ENCODE results near the gene TEX47.

TEX47 gene

DNA sequence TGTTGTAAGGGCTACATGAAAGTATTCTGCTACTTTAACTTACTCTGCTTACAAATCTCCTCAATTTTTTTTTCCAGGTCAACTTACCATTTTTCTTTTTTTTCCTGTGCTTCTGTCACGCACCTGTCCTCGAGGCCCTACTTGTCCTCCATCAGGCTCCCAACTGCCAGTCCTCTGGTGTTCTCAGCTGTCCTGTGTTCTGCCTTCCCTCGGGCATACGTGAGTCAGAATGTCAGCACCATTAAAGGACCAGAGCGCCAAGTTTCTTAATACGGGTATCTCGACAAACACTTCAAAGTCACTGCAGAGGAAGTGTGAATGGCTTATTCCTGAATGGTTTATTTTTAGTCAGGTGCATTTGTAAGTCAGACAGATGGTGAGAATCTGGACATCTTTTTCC lies at the start of gene TEX47:
TSS of gene TEX47 (minus strand) at position 185 of the 400 bp plus-strand sequence. CDS start 795 bp downstream, outside the sequence.
- no peak for DNase-seq

DNA sequence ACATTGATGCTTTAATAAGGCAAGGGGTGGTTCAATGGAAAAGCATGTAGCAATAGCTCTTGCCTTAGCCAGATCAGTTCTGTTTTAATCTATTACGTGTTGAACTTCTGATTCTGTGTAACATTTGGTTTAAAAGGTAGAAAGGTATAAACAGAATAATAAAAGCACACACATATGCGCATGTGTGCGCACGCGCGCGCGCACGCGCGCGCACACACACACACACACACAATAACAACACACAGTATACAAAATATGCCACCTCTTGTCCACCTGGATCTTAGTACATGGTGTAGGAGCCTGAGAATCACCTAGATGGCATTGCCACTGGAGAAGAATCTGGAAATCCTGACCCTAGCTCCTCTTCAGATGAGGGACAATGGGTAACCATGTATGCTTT lies 49.6 kb upstream of the TEX47 start:
- no peak for DNase-seq

DNA sequence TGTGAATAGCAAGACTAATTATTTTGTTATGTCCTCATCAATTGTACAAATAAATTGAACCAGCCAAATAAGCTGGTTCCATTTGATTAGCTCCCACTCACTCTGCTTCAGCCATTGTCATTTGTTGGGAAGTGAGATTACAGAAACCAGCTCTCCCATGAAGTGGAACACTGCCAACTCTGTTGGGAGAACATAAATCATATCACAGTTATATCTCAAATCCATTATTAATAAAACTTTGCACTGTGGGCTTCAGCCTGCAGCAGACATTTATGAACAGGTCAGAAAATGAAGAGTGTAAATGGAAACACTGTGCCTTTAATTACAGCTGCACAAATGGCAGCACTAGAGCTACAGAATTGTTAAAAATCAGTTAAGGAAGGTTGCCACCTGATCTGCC lies 46.7 kb upstream of the TEX47 start:
- DNase-seq, result no peak

DNA sequence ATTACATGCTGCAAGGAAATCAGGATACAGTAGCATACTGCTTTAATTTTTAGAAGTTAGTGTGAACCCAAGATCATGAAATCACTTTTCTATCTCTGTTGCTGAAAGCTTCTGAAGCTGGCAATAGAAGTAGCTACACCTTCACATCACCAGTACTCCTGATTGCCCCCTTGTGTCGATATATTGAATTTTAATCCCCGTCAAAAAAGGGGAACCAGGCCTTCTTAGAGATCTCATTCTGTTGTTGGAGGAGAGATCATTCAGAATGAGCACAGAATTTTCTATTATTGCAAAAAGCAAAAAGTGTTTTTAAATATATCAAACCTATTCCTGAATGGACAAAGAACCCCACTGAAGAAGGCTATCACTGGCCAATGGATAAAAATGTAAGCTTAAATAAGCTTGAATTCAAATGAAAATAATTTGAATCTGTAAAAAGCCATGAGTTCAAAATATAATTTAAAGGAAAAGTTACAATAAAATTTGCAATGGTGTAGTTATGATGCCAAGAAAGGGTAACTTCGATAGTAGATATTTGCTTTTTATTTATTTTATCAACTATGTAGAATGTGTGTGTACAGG lies 39.7 kb upstream of the TEX47 start:
- peak; percentile 7 for DNase-seq

DNA sequence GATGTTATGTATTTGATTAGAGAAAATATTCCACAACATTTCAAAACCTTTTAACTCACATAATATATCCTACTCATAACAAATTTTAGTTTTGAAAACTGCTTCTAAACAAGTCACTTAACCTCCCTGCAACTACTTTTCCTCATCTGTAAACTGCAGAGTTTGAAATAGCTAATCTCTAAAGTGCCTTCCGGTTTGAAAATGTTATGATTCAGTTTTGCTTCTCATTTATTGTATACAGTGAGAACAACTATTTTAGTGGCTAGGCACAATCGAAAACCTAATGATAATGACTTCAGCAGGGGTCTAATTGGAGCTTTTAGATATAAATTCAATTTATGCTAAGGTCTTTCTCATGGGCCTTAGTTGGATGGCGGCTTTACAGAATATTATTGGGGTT lies 30.7 kb upstream of the TEX47 start:
- DNase-seq, result no peak

DNA sequence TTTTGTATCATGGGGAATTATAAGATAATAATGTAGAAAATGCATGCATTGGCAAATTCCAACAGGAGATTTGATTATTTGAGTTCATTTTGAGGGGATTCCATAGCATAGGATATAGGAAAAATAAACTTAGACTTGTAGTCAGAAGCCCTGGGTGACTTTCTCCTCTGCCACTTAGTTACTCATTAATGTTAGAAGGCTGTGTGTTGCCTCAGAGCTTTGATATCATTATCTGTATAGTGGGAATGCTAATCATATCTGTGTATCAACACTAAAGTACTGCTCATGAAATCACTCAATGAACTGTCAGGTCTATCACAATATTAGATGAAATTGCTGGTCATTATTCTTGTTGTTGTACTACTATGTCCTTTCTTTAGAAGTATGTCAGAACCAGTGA lies 23.0 kb upstream of the TEX47 start:
- no peak for DNase-seq

DNA sequence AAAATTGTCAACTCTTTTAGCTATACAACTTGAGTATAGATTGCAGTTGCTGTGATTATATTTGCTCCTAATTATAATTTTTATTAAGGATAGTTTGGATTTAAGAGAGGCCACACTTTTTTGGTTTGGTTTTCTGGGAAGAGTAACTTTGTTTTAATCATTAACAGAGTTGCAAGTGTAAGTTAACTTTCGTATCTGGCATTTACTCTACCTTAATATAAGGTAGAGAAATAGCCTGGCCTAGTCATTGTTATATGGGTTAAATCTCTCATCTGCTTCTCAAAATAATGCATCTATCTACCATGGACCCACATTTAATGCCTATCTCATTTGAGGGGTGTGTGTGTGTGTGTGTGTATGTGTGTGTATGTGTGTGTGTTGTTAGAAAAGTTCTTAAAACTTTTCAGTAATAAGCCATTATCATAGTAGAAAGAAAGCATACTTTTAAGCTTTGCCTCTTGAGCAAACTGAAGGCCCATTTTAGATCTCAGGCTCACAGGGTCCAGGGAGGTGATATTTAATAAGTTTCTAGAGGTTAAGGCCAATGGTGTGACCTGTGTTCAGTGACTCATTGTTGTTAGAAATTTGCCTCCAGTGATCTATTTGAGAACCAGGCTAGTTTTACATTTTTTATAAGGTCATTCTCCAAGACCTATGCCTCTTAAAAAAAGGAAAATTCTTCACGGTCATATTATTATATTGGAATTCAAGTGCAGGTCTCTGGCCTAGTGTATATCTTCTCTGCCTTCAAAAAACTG lies 10.9 kb upstream of the TEX47 start:
- no peak for DNase-seq

DNA sequence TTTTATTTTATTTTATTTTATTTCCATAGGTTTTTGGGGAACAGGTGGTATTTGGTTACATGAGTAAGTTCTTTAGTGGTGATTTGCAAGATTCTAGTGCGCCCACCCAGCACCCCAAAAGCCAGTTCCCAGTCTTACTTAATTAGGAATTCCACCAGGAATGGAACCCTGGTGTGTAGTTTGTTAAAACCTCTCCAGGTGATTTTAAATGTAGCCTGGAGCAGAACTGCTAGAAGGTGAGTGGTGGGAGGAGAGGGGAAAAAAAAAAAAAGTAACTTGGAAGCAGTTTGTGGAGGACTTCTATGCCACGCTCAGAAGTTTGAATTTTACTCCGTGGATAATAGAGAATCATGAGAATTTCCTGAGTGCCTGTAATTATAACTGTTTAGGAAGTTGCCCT lies 5.5 kb upstream of the TEX47 start:
- no peak for DNase-seq

DNA sequence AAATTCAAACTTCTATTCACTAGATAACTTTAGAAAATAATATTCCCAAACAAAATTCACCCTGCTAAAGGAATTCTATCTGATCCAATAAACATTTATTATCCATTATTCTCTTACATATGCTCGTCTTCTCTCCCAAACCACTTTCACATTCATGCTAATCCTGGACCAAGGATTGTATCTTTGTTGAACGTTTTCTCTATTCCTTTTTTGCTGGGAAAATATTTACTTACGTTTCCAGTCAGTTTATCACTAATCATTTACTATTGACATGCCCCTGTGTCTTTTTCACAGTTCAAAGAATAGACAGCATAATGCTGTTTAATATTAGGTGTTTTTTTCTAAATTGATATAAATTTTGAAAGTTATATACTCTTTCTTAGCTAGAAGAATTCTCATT lies 3.2 kb downstream of the TEX47 start:
- DNase-seq, result no peak

DNA sequence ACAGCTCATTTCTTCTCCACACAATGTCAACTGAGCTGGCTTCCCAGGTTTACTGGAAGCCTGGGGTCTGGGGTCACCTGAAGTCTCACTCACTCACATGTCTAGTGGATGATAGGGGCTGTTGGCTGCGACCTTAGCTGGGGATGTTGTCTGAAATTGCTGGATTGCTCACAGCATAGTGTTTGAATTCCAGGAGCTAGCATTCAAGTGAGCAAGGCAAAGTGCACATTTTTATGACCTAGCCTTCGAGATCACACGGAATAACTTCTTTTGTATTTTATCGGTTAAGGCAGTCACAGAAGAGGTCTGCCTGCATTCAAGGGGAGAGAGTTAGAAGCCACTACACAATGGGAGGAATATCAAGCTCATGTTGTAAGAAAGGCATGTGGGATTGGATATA lies 3.6 kb downstream of the TEX47 start:
- no peak for DNase-seq

DNA sequence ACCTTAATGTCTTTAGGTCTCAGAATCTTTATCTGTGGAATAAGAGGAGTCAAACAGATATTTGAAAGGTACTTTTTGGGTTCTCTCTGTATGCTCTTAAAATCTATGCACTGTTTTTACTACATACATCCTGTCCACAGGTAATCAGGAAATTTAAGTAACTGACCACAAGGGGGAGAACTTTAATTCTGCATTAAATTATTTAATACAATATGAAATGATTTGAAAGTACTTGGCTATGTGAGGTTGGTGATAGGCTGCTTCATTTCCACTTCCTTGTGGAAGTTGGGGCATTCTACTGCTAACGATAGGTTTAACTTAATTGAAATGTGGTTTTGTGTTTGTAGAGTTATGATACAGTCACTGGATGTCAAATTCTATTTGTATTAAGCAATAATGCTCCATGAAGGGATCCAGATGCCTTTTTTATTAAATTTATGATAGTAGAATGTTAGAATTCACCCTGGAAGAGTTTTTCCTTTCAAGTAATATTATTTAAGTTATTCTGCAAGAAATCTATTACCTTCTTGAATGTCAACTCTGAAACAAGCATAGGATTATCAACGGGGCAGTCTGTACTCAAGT lies 6.0 kb downstream of the TEX47 start:
- peak; percentile 26 for DNase-seq

DNA sequence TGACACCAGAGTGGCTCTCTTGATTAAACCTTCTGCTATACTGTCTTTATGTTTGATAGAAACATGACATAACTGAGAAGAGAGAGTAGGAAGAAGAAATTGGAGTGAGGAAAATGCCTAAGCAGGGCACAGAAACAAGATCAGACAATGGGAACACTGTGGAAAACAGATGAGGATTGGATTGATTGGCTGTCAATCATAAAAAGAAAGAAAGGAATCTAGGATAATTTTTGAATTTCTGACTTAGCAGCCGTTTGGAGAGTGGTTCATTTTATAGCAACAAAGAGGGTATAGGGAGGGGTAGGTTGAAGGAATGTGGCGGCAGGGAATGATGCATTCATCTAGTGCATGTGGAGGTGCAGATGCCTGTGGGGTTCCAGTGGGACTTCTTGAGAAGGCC lies 7.8 kb downstream of the TEX47 start:
- DNase-seq, result no peak

DNA sequence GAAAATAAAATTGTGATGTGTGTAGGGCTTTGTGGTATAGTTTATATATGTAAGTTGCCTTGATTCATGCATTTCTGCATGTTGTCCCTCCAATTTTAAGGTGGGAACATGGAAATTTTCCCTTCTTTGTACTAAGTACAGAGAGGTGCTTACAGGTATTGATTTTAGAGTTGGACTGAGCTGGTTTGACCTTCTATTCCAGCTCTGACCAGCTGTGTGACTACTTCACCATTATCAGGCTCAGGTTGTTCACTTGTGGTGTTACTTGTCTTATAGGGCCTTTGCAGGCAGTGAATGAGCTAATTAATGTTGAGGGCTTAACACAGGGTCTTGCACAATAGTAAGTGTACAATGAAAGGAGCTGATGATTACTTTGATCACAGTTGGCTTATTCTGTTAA lies 19.7 kb downstream of the TEX47 start:
- DNase-seq, result no peak

DNA sequence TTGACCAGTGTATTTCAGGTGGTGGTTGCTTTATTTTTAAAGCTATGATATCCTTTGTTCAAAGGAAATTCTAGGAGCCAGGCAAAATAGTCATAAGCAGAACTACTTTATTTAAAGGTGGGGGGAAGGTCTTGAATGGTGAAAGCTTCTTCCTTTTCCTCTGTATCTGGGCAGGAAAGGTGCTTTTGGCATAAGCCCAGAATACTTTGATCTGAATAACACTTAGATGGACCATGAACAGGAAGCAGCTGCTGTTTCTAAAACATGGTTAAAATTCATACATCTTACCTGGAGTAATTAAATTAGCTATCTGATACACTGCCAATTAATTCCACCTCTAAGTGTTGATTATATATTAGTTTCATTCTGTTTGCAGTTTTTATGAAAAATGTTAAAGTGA lies 22.8 kb downstream of the TEX47 start:
- no peak for DNase-seq

DNA sequence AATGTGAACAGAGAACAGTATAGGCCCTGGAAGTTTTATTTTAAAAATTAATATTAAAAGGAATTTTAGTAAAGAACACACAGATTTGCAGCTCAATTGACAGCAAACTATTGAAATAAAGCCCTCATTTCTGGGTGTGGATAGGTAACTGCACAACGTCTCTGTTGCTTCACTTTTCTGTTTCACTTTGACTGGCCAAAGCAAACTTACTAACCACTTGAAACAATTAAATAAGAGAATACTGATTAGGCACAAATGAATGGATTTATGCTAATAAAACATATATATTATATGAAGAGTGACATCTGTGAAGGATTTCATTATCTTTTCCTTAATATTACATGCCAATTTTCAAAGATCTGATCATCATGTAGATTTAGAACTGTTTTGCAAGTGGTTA lies 24.1 kb downstream of the TEX47 start:
- no peak for DNase-seq

DNA sequence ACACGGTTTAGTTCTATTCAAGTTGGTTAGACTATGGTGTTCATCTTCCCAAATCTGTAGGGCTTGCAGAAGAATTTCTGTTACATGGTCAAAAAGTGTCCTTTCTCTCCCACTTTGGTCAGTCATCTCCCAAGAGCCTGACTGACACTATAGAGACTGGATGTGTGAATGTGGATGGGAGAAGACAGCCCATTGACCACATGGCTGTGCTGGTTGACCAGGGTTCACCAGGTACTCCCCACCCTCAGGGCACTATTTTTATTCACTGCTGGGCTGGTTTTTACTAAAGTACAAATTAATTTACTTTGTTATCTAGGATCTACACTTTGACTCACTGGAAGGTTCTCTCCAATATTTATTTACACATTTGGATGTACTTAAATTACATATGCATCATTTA lies 33.8 kb downstream of the TEX47 start:
- no peak for DNase-seq

DNA sequence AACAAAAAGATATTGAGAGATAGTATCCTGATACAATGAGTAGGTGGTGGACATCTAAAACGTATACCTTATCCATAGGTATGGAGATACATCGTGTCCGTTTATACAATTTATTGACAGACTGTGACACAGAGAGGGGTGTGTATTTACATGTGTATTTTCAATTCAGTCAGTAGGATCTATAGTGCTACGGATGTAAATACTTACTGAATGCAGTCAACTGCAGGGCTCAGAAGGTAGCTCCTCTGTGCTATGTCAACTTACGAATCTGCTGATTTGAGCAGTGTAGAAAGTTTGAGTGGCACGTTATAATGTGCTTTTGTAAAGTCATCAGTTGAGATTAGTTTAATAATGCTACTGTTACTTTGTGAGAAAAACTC lies 35.4 kb downstream of the TEX47 start:
- DNase-seq, result no peak

DNA sequence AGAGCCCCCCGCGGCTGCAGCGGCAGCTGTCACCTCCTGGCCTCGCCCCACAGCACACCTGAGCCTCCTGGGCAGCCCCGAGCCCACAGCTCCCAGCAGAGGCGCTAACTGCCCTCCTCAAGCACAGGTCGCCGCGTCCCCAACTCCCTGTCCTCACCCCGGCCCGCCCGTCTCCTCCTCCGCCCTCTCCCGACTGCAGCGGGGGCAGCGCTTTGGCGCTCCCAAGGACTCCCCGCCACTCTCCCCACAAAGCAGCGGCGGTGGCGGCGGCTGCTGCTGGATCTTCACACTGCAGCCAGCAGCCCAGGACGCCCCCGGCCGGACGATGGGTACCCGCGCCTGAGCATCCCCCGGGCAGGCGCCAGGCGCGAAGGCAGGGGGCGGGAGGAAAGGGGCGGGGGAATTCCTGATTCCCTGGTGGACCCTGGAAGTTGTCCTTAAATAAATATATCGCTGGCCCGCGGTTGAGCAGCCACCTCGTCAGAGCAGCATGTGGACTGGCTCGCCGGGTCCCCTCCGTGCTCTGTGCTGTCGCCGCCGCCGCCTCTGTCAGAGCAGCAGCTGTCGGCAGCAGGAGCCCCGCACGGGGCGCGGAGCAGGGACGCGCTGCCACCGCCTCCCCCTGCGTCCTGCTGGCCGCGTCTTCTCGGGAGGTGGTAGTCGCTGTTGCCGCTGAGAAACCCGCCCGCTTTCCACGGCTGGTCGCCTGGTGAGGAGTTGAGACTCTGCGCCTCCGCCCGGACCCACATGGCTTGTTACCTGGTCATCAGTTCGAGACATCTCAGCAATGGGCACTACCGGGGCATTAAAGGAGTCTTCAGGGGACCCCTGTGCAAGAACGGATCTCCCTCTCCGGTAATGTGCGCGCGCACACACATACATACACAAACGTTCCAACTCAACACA lies 36.1 kb downstream of the TEX47 start, which contains the start of gene ZNF804B:
TSS of gene ZNF804B (plus strand) at position 471 of the 906 bp plus-strand sequence. CDS start at position 748, 277 bp downstream.
- no peak for DNase-seq

DNA sequence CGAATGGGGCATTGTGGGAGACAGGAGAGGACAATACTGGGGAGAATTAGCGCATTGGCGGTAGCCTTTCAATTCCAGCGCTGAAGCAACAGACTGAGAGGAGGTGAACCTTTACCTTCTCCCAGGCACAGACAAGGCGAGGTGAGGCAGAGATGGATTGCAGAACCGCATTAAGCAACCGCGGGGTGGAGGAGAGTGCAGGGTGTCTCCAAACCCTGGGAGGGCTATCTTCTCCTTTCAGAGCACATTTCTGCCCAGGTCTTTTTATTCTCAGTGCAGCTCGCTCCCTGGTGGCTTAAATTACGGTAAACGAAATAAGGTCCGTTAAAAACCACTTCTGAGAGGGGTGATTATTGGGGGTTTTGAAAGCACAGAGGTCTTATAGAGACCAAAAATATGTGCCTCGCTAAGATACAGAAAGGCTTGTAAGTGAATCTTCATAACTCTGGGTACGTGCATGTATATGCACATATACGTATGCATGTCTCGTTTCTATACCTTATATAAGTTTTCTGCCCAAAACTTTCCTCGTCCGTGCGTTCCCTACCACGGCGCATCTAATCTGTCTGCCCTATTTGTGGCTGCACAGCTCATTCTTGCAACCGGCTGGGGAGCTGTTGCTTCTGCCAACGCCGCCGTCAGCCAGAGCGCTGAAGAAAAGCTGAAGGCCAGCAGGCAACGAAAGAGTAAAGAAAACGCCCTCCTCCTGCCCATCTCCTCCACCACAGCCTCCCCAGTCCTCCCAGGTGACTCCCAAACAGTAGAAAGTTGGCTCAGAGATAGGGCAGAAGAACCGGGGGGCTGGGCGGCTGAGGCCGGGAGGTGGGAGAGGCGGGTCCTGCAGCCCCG lies 36.9 kb downstream of the TEX47 start:
- no peak for DNase-seq

DNA sequence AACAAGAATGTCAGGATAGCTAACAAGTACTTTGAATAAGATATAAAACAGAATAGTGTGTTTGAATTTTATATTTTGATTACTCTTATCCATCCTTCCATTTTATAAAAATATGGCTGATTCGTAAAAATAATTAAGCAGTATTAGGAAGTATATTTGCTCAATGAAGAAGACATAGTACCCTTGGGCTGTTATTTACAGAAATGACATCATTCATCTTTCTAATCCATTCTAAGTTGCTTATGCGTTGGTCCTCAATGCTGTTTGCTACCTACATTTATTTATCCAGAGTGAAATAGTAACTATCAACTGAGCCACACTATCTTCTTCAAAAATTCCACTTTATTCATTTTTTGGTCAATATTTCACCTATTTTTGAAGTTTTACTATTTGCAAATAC lies 38.2 kb downstream of the TEX47 start:
- no peak for DNase-seq

DNA sequence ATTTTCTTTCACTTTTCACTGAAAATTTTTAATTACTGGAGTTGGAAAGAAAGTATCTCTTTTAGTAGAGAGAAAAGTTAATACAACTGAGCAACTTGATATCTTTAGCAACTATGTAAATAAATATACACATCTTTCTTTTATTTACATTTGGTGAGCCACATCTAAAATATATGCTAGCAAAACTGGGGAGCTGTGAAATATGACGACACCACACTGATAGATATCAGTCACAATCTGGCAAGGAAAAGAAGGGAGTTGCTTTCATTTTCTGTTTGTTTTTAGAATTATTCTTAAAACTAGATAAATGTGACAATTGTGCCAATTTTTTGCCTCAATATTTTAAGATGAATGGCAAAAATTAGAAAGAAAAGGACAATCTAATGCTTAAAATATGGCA lies 38.7 kb downstream of the TEX47 start:
- no peak for DNase-seq

DNA sequence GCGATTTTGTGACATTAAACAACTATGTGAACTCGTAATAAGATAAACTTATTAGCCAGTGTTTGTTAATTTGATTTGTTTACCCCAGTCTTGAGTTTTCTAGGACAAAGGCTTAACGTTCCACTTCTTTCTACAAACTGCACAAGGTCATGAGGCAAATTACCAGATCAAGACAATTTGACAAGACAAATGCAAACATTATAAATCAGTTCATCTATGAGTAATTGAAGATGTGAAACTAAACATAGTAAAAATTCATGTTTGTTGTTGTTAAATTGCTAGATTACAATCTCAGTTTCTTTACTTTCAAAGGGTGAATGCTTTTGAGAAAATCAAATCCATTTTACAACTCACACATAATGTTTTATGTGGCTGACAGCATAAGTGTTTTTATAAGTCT lies 49.4 kb downstream of the TEX47 start:
- DNase-seq, result no peak

Data from CD4-positive, alpha-beta T cell treated with Interleukin-17A for 1 hour (primary cell).